ENCODE results near the gene SCAMP2. TPM values are rescaled to one million over a fixed set of nuclear protein-coding genes. Genes with fewer than 3 reads are reported as not detected.

SCAMP2 gene
- polyA plus RNA-seq, 1 donor from 2014 or later, result 4.5 TPM

DNA sequence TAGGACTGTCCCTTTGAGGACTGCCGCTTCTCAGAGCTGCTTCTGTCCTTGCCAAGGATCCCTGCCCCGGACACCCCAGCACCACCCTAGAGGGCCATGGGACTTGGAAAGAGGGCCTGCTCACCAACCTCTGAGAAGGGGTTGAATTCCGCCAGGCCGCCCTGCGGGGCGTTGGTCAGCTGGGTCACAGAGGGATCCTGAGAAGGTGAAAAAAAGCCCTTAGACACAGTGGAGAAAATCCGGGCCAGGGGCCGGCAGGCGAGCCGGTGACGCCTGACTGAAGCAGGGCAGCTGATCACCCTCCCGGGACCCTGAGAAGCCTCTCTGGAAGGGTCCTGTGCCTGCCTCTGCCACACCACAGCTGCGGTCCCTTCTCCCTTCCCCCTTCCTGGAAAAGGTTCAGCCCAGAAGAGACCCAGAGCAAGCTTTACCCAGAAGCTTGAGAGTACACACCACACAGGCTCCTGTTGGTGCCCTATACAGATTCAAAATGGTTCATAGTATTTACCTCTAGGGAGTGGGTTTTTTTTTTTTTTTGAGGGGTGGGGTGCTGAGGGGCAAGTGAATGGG, 18.6 kb downstream of the SCAMP2 start:
- TF ChIP-seq POLR2AphosphoS5 (IDR thresholded peaks at IDR 0.05), result no peak
- TF ChIP-seq SMC3 (conservative IDR thresholded peaks at IDR 0.05; ENCODE audit: poor library complexity), result no peak
- no peak for TF ChIP-seq TAF1 (IDR thresholded peaks at IDR 0.05; ENCODE audit: low read depth)
- Histone ChIP-seq H3K4me2 (ENCODE audit: low read length) (no peak overlapping the region), H3K9ac (ENCODE audit: low read length) (no peak overlapping the region), H2AFZ (ENCODE audit: low read depth, low read length) (no peak overlapping the region), H3K9me3 (ENCODE audit: low read length) (no peaks in the 10 kb centered on the region), H4K20me1 (ENCODE audit: insufficient read depth) (no peaks in the 10 kb centered on the region), H3K27me3 (ENCODE audit: insufficient read depth, low read depth, low read length) (no peaks in the 10 kb centered on the region), H3K4me3 (ENCODE audit: low read length) (no peak overlapping the region), H3F3A (ENCODE audit: insufficient read depth, low read length, poor library complexity, severe bottlenecking) (no peaks in the 10 kb centered on the region), H3K9me2 (ENCODE audit: insufficient read depth, low read length) (no peaks in the 10 kb centered on the region), H3K27ac (ENCODE audit: low read length) (no peak overlapping the region), H3K36me3 (ENCODE audit: insufficient read depth, low read length) (no peaks in the 10 kb centered on the region), H3K79me2 (replicated peaks; ENCODE audit: insufficient read depth, low read length) (no peaks in the 10 kb centered on the region)

DNA sequence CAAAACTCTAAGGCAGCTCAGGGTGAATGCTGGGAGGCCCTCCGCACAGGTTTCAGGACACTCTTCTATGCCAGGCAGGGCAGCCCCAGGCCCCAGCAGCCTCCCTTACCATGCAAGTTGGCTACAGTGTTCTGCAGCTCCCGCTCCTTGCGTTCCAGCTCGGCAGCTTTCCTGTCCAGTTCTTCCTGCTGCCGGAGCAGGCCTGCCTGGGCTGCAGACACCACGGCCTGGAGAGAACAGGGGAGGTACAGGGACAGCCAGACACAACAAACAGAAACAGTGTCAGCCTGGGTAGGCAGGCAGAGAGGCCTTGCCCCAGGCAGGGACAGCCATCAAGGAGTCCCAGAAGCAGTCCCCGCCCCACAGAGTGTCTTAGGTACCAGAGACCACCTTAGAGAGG, 21.2 kb downstream of the SCAMP2 start:
- no peak for TF ChIP-seq SMC3 (conservative IDR thresholded peaks at IDR 0.05; ENCODE audit: poor library complexity)
- TF ChIP-seq MXI1 (conservative IDR thresholded peaks at IDR 0.05; ENCODE audit: poor library complexity, severe bottlenecking), result no peak
- no peak for TF ChIP-seq RAD21 (conservative IDR thresholded peaks at IDR 0.05)
- TF ChIP-seq, protein P1, sequence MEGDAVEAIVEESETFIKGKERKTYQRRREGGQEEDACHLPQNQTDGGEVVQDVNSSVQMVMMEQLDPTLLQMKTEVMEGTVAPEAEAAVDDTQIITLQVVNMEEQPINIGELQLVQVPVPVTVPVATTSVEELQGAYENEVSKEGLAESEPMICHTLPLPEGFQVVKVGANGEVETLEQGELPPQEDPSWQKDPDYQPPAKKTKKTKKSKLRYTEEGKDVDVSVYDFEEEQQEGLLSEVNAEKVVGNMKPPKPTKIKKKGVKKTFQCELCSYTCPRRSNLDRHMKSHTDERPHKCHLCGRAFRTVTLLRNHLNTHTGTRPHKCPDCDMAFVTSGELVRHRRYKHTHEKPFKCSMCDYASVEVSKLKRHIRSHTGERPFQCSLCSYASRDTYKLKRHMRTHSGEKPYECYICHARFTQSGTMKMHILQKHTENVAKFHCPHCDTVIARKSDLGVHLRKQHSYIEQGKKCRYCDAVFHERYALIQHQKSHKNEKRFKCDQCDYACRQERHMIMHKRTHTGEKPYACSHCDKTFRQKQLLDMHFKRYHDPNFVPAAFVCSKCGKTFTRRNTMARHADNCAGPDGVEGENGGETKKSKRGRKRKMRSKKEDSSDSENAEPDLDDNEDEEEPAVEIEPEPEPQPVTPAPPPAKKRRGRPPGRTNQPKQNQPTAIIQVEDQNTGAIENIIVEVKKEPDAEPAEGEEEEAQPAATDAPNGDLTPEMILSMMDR (IDR thresholded peaks at IDR 0.05; ENCODE audit: poor library complexity, severe bottlenecking), result no peak
- H3K9ac ChIP-seq (ENCODE audit: low read length), result no peak overlapping the region
- H3K36me3 ChIP-seq (ENCODE audit: insufficient read depth, low read length), result no peaks in the 10 kb centered on the region
- H3K27me3 ChIP-seq (ENCODE audit: insufficient read depth, low read depth, low read length), result no peaks in the 10 kb centered on the region
- H3F3A ChIP-seq (ENCODE audit: insufficient read depth, low read length, poor library complexity, severe bottlenecking), result no peaks in the 10 kb centered on the region
- H4K20me1 ChIP-seq (ENCODE audit: insufficient read depth), result no peaks in the 10 kb centered on the region
- H3K9me3 ChIP-seq (ENCODE audit: low read length), result no peaks in the 10 kb centered on the region
- no peaks in the 10 kb centered on the region for H3K79me2 ChIP-seq (replicated peaks; ENCODE audit: insufficient read depth, low read length)
- H3K4me3 ChIP-seq (ENCODE audit: low read length), result no peak overlapping the region
- no peak overlapping the region for H2AFZ ChIP-seq (ENCODE audit: low read depth, low read length)
- H3K27ac ChIP-seq (ENCODE audit: low read length), result no peak overlapping the region
- no peak overlapping the region for H3K4me2 ChIP-seq (ENCODE audit: low read length)
- no peaks in the 10 kb centered on the region for H3K9me2 ChIP-seq (ENCODE audit: insufficient read depth, low read length)

DNA sequence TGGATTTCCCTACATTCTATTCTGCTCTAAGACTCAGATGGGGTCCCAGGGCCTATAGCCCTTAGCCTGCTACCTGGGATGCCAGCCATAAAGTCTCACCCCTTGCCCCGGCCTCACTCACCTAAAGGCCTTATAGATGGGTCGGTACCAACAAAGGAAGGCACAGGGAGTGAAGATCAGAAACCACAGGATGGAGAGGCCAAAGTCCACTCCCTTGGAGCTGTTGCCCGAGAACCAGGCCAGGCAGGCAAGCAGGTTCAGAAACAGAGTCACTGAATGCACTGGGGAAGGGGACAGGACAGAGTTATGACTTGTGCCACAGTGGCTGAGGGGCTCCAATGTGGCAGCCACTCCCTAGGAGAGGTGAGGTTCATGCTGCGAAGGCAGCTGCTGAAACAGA, 22.8 kb downstream of the SCAMP2 start:
- H3K4me3 ChIP-seq (ENCODE audit: low read length), result no peak overlapping the region
- H2AFZ ChIP-seq (ENCODE audit: low read depth, low read length), result no peak overlapping the region
- H3K9ac ChIP-seq (ENCODE audit: low read length), result no peak overlapping the region
- H3K27me3 ChIP-seq (ENCODE audit: insufficient read depth, low read depth, low read length), result no peaks in the 10 kb centered on the region
- no peak for TF ChIP-seq EP300 (conservative IDR thresholded peaks at IDR 0.05; ENCODE audit: poor library complexity, severe bottlenecking)
- no peak for TF ChIP-seq POLR2AphosphoS5 (IDR thresholded peaks at IDR 0.05)
- TF ChIP-seq EZH2 (IDR thresholded peaks at IDR 0.05; ENCODE audit: borderline replicate concordance, insufficient read depth, low read length, poor library complexity, severe bottlenecking), result no peak
- TF ChIP-seq, protein P1 (IDR thresholded peaks at IDR 0.05; ENCODE audit: poor library complexity, severe bottlenecking), result no peak
- no peak for TF ChIP-seq TAF1 (IDR thresholded peaks at IDR 0.05; ENCODE audit: low read depth)
- no peak overlapping the region for H3K4me2 ChIP-seq (ENCODE audit: low read length)
- H3F3A ChIP-seq (ENCODE audit: insufficient read depth, low read length, poor library complexity, severe bottlenecking), result no peaks in the 10 kb centered on the region
- H3K79me2 ChIP-seq (replicated peaks; ENCODE audit: insufficient read depth, low read length), result no peaks in the 10 kb centered on the region
- no peaks in the 10 kb centered on the region for H3K9me2 ChIP-seq (ENCODE audit: insufficient read depth, low read length)
- no peaks in the 10 kb centered on the region for H3K9me3 ChIP-seq (ENCODE audit: low read length)
- no peak overlapping the region for H3K27ac ChIP-seq (ENCODE audit: low read length)
- H3K36me3 ChIP-seq (ENCODE audit: insufficient read depth, low read length), result no peaks in the 10 kb centered on the region
- no peaks in the 10 kb centered on the region for H4K20me1 ChIP-seq (ENCODE audit: insufficient read depth)
